GM18861 (cell line): ENCODE results near the gene CEACAM21.

Experiments used
- ATAC-seq: cut with Tn5 transposase; IDR thresholded peaks from one replicate; pipeline ENCODE4 v1.9.1; 2021; ENCODE audit not compliant: unreplicated experiment

Gene CEACAM21

DNA sequence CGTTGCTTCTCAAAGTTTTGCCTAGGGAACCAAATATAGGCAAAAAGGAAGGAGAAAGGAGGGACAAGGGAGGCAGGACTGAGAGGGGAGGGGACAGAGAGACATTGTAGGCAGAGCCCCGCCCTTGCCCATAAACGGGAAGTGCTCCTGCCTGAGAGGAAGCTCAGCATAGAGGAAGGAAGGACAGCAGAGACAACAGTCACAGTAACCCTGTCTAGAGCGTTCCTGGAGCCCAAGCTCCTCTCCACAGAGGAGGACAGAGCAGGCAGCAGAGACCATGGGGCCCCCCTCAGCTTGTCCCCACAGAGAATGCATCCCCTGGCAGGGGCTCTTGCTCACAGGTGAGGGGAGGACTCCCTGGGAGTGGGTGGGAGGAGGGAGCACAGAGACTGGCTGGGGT lies at the start of gene CEACAM21:
CEACAM21 (plus strand) TSS at position 169 of the 400 bp plus-strand sequence; CDS start at position 278, 109 bp downstream.
- no peak for ATAC-seq

GRCh38 chr19:41527089-41527488 lies 48.9 kb upstream of the CEACAM21 start:
- no peak for ATAC-seq

GRCh38 chr19:41528106-41528505 lies 47.9 kb upstream of the CEACAM21 start:
- ATAC-seq, result no peak

DNA sequence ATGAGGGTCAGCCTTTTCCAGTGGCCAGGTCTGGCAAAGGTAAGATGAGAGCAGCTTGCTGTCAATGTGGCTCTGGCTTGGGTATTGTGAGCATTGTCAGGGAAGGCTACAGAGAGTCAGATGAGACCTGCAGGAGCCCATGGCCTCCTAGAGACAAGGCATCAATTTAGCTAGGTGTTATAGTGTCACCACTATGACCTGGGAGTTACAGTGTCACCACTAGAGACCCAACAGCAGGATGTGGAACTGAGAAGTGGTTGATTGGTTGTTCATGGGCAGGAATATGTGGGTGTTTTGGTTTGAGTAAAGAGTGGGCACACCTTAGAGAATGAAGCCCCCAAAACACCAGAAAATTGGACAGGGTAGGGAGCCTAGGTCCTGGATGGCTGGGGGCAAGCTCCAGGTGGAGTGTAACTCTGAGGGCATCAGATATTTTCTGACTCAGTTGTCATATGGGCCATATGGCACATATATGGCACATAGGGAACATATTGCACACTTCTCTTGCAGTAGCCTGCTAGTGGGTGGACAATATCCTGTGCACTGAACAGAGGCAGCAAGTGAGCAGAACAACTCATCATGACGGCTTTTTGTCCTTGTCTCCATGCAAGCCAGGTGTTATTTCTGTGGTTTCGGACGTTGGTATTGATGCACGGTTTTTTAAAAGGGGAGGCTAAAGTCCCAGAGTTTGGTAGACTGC lies 46.3 kb upstream of the CEACAM21 start:
- no peak for ATAC-seq

GRCh38 chr19:41530184-41530534 lies 45.8 kb upstream of the CEACAM21 start:
- ATAC-seq, result no peak

DNA sequence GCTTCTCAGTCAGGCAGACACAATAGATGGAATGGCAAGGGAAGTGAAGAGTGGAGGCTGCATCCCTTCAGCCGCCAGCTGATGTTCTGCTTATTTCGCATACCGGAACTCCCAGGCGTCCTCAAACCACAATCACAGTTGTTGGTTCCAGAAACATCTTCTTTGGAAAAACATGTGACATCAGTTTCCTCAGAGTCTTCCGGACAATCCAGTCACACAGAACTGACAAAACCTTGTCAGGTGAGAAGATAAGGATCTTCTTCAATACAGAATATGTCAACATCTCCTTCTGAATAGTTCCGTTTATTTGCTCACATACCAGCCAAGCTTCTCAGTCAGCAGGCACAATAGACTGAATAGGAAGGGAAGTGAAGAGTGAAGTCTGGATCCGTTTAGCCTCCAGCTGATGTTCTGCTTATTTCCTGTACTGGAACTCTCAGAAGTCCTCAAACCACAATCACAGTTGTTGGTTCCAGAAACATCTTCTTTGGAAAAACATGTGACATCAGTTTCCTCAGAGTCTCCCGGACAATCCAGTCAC lies 45.1 kb upstream of the CEACAM21 start:
- no peak for ATAC-seq

- no peak for ATAC-seq
Observed at GRCh38 chr19:41531438-41532311, 44.3 kb upstream of the CEACAM21 start.

- ATAC-seq, result no peak
Observed at GRCh38 chr19:41532526-41532925, 43.4 kb upstream of the CEACAM21 start.

GRCh38 chr19:41533671-41534215 lies 42.2 kb upstream of the CEACAM21 start:
- ATAC-seq, result no peak

GRCh38 chr19:41535029-41535622 lies 40.8 kb upstream of the CEACAM21 start:
- ATAC-seq, result peak; percentile 67

DNA sequence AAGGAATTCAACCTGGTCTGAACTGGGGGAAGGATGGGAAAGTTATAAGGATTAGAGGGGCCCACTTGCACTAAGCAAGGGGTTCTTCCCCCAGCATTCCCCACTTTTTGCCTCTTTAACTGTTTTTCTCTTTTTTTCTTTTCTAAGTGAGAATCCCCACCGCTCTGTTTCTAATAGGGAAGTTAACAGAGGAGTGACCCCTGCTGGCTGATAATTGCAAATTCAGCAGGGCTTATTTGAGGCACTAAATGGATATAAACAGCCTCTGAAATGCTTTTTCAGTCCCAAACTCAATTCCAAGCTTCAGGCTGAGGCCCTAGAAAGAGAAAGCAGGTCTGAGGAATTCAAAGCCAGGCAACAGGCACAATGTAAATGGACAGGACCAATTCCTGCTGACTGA lies 38.2 kb upstream of the CEACAM21 start:
- ATAC-seq, result no peak

GRCh38 chr19:41540041-41540695 lies 35.8 kb upstream of the CEACAM21 start:
- ATAC-seq, result no peak

DNA sequence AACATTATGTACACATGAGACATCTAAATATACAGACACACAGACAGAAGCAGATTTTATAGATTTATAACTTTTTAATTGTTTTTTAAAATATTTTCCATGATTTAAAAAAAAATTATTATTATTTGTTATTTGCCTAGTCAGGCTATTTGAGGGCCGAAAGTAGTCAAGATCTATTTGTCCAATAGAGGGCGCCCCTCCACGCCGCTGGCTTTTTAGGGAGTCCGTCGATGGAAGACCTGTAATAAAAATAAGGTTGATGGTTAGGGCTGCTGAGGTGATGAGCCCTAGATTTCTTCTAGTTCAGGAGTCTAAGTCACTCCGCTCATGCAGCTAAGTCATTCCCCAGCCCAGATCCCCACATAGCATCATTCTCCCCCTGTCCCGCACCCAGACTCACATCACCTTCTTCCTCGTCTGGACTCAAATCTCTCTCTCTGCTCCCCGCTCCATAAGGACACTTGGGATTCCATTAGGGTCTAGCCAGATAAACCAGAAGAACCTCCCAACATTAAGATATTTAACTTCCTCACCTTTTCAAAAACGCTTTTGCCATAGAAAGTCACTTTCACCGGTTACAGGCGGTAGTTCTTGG lies 33.9 kb upstream of the CEACAM21 start:
- no peak for ATAC-seq

DNA sequence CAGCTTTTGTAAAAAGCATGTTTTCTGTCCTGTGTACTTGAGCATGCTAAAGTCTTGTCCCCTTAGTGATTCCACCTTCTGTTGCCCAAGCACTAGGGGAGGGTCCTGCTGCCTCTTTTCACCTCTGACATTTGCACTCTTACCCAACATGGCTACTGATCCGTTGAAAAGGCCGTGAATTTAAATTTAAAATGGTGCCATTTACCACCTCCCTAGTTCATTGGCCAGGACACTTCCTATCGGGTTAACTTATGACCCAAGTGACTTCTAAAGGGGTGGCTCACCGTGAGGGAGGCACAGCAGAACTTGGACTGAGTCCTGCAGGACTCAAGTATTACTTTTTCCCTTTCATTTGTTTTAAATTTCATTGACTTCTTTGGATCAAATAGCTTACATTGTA lies 33.3 kb upstream of the CEACAM21 start:
- ATAC-seq, result no peak

- ATAC-seq, result no peak
Observed at GRCh38 chr19:41543582-41543981, 32.4 kb upstream of the CEACAM21 start.

- ATAC-seq, result no peak
Observed at GRCh38 chr19:41545547-41545946, 30.4 kb upstream of the CEACAM21 start.

- ATAC-seq, result no peak
Observed at GRCh38 chr19:41546386-41546789, 29.6 kb upstream of the CEACAM21 start.

DNA sequence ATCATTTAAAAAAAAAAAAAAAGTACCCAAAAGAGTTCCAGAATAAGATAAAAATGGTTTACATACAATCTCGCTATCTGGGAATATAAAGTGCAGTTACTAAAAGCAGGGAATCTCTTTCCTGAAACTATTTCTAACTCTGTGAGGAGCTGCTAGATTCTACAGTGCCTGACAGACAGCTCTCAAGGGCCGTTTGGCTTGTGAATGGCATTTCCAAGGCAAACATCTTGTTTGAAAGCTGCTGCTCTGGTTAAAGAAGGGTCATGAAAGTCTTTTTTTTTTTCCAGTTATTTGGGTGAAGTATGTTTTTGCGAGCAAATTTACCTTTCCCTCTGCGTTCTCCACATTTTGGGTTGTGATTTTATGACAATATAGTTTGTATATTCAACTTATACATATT lies 29.0 kb upstream of the CEACAM21 start:
- no peak for ATAC-seq

- ATAC-seq, result no peak
Observed at GRCh38 chr19:41547569-41547968, 28.4 kb upstream of the CEACAM21 start.

DNA sequence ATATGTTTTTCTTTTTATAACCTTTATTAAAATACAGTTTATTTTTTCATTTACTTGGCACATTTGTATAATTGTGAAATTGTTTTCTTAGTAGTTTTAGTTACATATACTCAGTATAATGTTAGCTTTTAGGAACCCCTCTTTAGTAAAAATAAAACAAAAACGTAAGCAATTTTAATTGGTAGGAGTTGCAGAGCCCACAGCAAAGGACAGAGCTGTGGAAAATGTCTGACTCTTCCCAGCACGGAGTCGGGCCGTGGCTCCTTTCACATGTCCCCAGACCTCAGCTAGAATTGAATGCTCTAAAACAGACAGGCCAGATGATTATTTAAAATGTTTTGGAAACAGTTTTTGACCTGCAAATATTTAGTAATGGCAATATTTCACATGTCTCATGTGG lies 27.9 kb upstream of the CEACAM21 start:
- ATAC-seq, result no peak
